IPS-20b (cell line): Measurements from ENCODE around the gene MAPKAP1.
"Not testable (repeated sequence)": the region's sequence is repeated elsewhere in the genome, so short reads cannot be mapped to it uniquely, and the experiment has no call there.

ENCODE experiments used
- H3K27ac ChIP-seq: one replicate; pipeline ENCODE4 v1.5.1; 2013; ENCODE audit warnings: low read length
- H3K27me3 ChIP-seq: 2 replicates; pipeline ENCODE4 v1.6.1; 2013; ENCODE audit warnings: mild to moderate bottlenecking, low read length, inconsistent platforms; ENCODE audit not compliant: insufficient read depth
- H3K36me3 ChIP-seq: 2 replicates; pipeline ENCODE4 v1.6.1; 2013; ENCODE audit warnings: low read depth, mild to moderate bottlenecking, inconsistent platforms, low read length, moderate library complexity; ENCODE audit not compliant: insufficient read depth
- H3K4me1 ChIP-seq: 2 replicates; pipeline ENCODE4 v1.6.1; 2013; ENCODE audit warnings: mild to moderate bottlenecking, control low read depth, inconsistent platforms, low read length, moderate library complexity; ENCODE audit not compliant: insufficient read depth
- H3K4me3 ChIP-seq: 2 replicates; pipeline ENCODE4 v1.5.1; 2013; ENCODE audit warnings: mild to moderate bottlenecking, low read length, inconsistent platforms
- H3K9ac ChIP-seq: 2 replicates; pipeline ENCODE4 v1.6.1; 2013; ENCODE audit warnings: low read depth, mild to moderate bottlenecking, inconsistent platforms, low read length, moderate library complexity
- H3K9me3 ChIP-seq: 2 replicates; pipeline ENCODE4 v1.6.1; 2013; ENCODE audit warnings: mild to moderate bottlenecking, low read depth, low read length, inconsistent platforms; ENCODE audit not compliant: insufficient read depth

Gene MAPKAP1

DNA sequence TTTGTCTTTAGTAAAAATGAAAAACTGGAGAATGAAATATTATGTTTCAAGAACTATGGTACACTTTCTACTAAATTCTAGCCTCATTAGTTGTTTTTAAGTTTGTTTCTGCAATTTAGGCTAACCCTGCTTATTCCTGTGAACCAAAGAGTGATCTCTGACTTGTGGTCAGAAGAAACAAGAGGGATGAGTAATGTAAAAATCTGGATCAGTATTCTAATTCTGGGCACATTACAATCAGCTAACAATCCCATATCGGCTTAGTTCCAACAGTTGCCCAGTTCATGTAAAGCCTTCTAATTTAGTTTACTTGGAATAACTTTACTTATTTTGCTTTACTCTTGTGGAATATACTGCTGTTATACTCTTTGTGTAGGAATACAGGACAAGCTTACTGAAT, 134.5 kb downstream of the MAPKAP1 start:
- not testable (repeated sequence) for H3K4me1 ChIP-seq, H3K27ac ChIP-seq, H3K4me3 ChIP-seq, H3K9ac ChIP-seq, H3K27me3 ChIP-seq
- Histone ChIP-seq H3K9me3 (peaks cover 60% of the 10 kb centered on the region), H3K36me3 (peaks cover 12% of the 10 kb centered on the region; the same call in 1 of the 2 replicates)

GRCh38 chr9:125571824-125572223, 135.2 kb downstream of the MAPKAP1 start:
- H3K36me3 ChIP-seq = peaks cover 12% of the 10 kb centered on the region; the same call in 1 of the 2 replicates
- H3K4me1 ChIP-seq, H3K4me3 ChIP-seq, H3K9ac ChIP-seq, H3K27ac ChIP-seq, H3K27me3 ChIP-seq: not testable (repeated sequence)
- H3K9me3 ChIP-seq = peaks cover 60% of the 10 kb centered on the region

- Histone ChIP-seq H3K27ac (no peak overlapping the region), H3K4me1 (no peaks in the 10 kb centered on the region), H3K9me3 (peaks cover 49% of the 10 kb centered on the region), H3K9ac (no peak overlapping the region), H3K36me3 (peaks cover 12% of the 10 kb centered on the region; the same call in 1 of the 2 replicates), H3K27me3 (no peaks in the 10 kb centered on the region), H3K4me3 (no peak overlapping the region)
Measured at GRCh38 chr9:125570246-125570645, 136.8 kb downstream of the MAPKAP1 start.

DNA sequence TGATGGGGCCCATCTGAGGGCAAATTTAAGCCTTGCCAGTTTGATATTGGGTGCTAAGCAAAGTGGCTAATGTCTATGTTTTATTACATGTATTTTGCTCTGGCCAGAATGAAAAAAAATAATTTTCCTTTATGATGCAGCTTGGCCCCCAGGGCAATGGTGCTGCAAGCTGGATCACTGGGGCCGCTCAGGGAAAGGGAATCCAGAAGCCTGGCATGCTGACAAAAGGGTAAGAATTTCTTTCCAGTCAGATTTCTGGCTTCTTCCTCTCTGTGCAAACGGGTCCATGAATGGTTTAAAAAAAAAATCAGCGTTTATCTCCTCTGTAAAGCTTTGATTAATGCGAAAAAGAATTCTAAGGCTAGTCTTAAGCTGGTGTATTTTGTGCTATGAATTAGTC, 138.4 kb downstream of the MAPKAP1 start:
- no peaks in the 10 kb centered on the region for H3K27me3 ChIP-seq
- no peak overlapping the region for H3K9ac ChIP-seq
- peaks cover 11% of the 10 kb centered on the region; the same call in 1 of the 2 replicates for H3K36me3 ChIP-seq
- H3K9me3 ChIP-seq = peaks cover 37% of the 10 kb centered on the region
- H3K27ac ChIP-seq = no peak overlapping the region
- H3K4me3 ChIP-seq = no peak overlapping the region
- peaks cover 5% of the 10 kb centered on the region; the same call in 1 of the 2 replicates for H3K4me1 ChIP-seq

DNA sequence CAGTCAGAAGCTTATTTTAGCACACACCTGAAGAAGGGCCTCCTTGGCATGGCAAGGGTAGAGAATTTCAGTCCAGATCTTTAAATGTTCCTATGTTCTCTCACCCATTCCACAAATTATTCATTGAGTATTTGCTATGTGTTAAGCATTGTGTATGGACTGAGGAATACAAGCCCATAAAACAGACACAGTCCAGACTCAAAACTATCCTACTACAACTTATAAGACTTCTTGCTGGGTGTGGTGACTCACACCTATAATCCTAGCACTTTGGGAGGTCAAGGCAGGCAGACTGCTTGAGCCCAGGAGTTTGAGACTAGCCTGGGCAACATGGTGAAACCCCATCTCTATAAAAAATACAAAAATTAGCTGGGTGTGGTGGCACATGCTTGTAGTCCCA, 141.0 kb downstream of the MAPKAP1 start:
- not testable (repeated sequence) for H3K4me3 ChIP-seq, H3K36me3 ChIP-seq, H3K27ac ChIP-seq, H3K27me3 ChIP-seq, H3K9ac ChIP-seq, H3K4me1 ChIP-seq
- peaks cover 11% of the 10 kb centered on the region for H3K9me3 ChIP-seq

- Histone ChIP-seq H3K9me3 (peaks cover 4% of the 10 kb centered on the region), H3K27ac (no peak overlapping the region), H3K9ac (no peak overlapping the region), H3K4me3 (no peak overlapping the region), H3K27me3 (no peaks in the 10 kb centered on the region), H3K36me3 (peaks cover 3% of the 10 kb centered on the region; the same call in 1 of the 2 replicates), H3K4me1 (peaks cover 9% of the 10 kb centered on the region)
Measured at GRCh38 chr9:125565126-125565525, 141.9 kb downstream of the MAPKAP1 start.

- H3K4me1 ChIP-seq = peaks cover 9% of the 10 kb centered on the region
- H3K36me3 ChIP-seq = peaks cover 2% of the 10 kb centered on the region; the same call in 1 of the 2 replicates
- no peaks in the 10 kb centered on the region for H3K27me3 ChIP-seq
- no peak overlapping the region for H3K9ac ChIP-seq
- H3K9me3 ChIP-seq = no peaks in the 10 kb centered on the region
- no peak overlapping the region for H3K4me3 ChIP-seq
- no peak overlapping the region for H3K27ac ChIP-seq
Measured at GRCh38 chr9:125564631-125565030, 142.4 kb downstream of the MAPKAP1 start.

- H3K9ac ChIP-seq = no peak overlapping the region
- H3K4me3 ChIP-seq = no peak overlapping the region
- no peaks in the 10 kb centered on the region for H3K9me3 ChIP-seq
- no peak overlapping the region for H3K27ac ChIP-seq
- no peaks in the 10 kb centered on the region for H3K27me3 ChIP-seq
- H3K36me3 ChIP-seq = peaks cover 8% of the 10 kb centered on the region
- H3K4me1 ChIP-seq = peaks cover 9% of the 10 kb centered on the region
Measured at GRCh38 chr9:125561509-125562148, 145.4 kb downstream of the MAPKAP1 start.

DNA sequence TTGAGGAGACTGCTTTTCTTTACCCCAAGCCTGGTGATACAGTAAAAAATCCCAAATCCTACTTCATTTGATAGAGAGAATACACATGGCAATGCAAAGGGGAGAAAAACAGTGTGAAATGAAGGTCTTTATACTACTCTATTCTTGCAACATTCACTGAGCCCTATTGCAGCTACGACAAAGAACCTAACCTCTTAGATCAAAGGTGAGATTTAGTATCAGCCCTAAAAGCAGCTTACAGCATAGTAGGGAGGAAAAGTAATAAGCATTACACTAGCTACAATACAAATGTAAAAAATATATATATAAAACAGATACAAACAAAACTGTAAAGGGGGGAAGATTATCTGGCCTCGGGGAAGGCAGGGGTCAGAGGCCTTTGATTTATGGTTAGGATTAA, 147.1 kb downstream of the MAPKAP1 start:
- Histone ChIP-seq H3K9ac (no peak overlapping the region), H3K27me3 (no peaks in the 10 kb centered on the region), H3K9me3 (no peaks in the 10 kb centered on the region), H3K4me3 (no peak overlapping the region), H3K36me3 (peaks cover 12% of the 10 kb centered on the region), H3K4me1 (peaks cover 9% of the 10 kb centered on the region), H3K27ac (no peak overlapping the region)

DNA sequence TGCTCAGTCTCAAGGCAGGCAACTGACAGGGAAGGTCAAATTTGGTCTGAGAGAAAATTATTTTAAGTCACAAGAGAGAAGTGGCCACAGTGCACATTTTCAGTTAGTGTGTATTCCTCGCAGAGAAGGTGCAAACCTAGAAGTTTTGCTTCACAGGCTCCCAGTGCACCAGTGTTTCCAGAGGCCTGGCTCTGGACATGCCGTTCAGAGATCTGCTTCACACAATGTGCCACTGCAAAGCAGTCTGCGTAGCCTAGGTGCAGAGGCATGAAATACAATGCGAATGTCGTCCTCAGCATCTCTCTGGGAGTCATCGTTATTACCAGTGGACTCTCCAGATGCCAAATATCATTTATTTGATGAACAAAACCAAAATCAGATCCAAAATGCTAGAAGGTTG, 147.8 kb downstream of the MAPKAP1 start:
- H3K9ac ChIP-seq = 0 out of 2 replicates have a peak overlapping the region, but pooled peaks have one; percentile 15

DNA sequence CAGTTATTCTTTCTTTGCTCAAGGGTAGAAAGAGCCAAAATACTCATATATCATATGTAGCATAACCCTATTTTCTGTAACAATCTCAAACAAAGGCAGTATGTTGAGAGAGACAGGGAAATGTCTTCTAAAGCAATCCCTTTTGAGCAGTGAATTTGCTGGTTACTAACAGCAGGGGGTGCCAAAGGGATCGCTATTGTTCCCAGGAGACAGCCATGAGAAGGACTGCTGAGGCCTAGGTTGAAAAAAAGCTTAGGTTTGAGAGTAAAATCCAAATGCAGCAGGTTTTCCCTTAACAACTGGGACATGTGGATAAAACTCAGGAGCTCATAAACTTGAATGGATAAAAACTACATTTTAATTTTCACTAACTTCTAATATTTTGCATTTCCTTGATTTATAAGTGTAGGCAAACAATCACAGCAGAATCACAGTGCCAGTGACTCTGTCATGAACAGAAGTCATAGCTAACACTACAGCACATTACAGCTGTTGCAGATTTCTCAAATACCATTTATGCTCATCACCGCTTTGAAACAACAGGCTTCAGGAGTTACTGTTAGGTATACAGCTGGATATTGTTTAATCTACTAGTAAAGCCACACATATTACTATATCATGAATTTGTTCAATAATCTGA, 148.4 kb downstream of the MAPKAP1 start:
- Histone ChIP-seq H3K27me3 (no peaks in the 10 kb centered on the region), H3K4me3 (no peak overlapping the region), H3K36me3 (peaks cover 12% of the 10 kb centered on the region), H3K4me1 (peaks cover 4% of the 10 kb centered on the region), H3K9me3 (no peaks in the 10 kb centered on the region), H3K9ac (no peak overlapping the region), H3K27ac (no peak overlapping the region)

More for the DNA sequence above, 147.8 kb downstream of the MAPKAP1 start:
- H3K4me3 ChIP-seq = no peak overlapping the region
- no peaks in the 10 kb centered on the region for H3K27me3 ChIP-seq
- no peaks in the 10 kb centered on the region for H3K9me3 ChIP-seq
- no peak overlapping the region for H3K27ac ChIP-seq
- peaks cover 4% of the 10 kb centered on the region for H3K4me1 ChIP-seq
- peaks cover 12% of the 10 kb centered on the region for H3K36me3 ChIP-seq

DNA sequence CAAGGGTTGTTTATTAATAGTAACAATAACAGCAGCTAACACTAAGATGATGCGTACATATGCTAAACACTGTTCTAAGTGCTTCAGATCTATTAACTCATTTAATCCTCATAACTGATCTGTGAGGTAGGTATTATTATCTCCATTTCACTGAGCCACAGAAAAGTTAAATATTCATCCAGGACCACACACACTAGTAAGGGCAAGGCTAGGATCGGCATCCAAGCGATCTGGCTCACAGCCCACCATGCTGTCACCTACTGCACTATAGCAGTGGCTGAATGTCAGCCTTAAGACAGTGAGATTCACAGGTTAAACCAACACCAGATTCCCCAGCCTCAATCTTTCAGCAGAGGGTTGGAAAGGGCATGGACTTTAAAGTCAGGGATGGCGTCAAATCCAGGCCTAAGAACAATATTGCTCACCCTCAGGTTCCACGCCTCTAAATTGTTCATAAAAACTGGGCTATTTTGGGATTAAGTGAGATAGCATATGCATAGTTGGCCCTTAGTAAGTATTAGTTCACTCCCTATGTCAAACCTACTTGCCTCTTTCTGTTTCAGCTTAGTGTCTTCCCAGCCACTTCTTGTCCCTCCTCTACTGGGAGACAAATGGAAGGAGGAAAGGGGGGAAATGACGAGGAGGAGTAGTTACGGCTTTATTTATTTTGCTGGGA, 150.8 kb downstream of the MAPKAP1 start:
- H3K36me3 ChIP-seq = peaks cover 12% of the 10 kb centered on the region
- no peaks in the 10 kb centered on the region for H3K9me3 ChIP-seq
- no peaks in the 10 kb centered on the region for H3K27me3 ChIP-seq
- no peak overlapping the region for H3K9ac ChIP-seq
- H3K4me1 ChIP-seq = no peaks in the 10 kb centered on the region; the same call in none of the 2 replicates
- H3K27ac ChIP-seq = no peak overlapping the region
- no peak overlapping the region for H3K4me3 ChIP-seq
